ENCODE measurements around the gene TSPAN7. TPM values are rescaled to one million over a fixed set of nuclear protein-coding genes. Genes with fewer than 3 reads are reported as not detected.

The TSPAN7 gene
- total RNA-seq, 1 donor from 2014 or later = 9.2 TPM

DNA sequence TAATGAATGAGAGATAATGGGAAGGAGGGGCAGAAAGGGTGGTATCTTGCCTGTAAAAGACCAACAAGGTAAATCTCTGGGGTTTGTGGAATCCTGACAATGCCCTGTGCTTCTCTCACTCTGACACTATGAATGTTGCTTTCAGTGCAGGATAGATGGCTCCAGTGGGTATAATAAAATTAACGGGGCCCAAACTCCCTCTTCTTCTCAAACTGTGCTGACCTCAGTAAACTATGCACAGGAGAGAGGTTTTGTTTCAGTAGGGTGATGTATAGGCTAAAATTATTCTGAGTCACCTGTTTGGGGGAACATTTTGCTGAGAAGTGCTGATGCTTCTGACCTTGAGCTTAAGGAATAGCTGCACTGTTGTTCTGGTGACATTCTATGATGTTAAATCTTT lies 82.6 kb downstream of the TSPAN7 start:
- no peak for DNase-seq (ENCODE audit: low read depth in 2 of 2)

- no peak for DNase-seq (ENCODE audit: low read depth in 2 of 2)
These were observed 84.8 kb downstream of the TSPAN7 start for GRCh38 chrX:38646129-38646528.

DNA sequence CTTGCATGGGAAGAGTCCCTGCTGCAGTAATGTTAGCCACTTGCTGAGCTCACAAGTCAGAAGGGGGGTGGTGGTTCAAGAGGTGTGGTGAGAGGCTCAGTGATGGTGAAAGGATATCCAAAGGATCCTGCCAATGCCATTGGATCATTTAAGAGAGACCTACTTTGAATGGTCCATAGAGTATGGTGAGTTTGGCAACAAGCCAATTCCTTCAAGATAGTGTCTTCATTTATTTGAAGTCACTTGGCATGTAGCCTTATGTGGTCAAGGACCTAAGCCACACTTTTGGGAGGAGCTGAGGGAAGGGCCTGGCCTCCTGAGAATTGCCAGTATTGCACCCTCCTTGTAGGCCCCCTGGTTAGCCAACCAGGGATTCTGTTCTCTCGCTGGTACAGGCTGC lies 87.9 kb downstream of the TSPAN7 start:
- DNase-seq (ENCODE audit: low read depth in 2 of 2) = no peak

DNA sequence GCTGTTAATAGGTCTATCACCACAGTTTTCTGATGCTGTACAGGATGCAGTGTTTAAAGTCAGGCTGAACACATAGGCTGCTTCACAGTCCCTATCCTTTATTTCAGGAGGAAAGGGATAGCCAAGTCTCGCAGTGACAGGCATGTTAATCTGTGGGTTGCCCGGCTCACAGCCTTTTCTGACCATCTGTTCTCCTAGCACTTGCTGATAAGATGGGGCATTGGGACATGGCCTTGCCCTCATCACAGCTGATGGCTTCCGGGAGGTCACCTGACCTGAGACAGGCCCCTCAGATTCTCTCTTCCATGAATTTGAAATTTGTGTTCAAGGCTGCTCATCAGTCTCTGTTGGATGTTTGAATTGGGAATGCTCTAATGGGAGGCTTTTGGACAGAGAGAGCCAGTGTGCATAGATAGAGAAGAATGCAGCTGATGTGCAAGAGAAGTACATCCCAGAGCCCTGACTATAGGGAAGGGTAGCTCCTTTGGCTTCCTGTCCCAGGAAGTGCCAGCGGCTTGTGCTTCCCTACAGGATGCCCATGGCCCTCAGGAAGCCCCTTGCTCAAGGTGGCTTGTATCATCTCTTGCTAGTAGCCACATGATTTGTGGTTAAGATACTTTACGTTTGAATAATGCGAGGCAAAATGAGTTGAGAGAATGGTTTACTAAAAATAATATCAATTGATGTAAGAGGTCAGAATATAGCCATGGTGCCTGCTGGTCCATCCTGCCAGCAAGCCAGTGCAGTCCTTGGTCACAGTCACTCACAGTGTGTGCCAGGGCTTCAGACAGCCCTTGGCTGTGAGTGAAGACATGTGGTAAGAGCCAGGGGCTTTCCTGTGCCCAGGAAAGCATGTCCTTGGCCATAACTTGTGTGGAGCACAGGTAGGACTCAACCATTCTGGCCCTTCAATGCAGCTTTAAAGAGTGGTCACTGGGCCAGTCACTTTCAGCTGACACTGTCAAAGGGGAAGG lies 88.6 kb downstream of the TSPAN7 start:
- DNase-seq (ENCODE audit: low read depth in 2 of 2) = no peak

DNA sequence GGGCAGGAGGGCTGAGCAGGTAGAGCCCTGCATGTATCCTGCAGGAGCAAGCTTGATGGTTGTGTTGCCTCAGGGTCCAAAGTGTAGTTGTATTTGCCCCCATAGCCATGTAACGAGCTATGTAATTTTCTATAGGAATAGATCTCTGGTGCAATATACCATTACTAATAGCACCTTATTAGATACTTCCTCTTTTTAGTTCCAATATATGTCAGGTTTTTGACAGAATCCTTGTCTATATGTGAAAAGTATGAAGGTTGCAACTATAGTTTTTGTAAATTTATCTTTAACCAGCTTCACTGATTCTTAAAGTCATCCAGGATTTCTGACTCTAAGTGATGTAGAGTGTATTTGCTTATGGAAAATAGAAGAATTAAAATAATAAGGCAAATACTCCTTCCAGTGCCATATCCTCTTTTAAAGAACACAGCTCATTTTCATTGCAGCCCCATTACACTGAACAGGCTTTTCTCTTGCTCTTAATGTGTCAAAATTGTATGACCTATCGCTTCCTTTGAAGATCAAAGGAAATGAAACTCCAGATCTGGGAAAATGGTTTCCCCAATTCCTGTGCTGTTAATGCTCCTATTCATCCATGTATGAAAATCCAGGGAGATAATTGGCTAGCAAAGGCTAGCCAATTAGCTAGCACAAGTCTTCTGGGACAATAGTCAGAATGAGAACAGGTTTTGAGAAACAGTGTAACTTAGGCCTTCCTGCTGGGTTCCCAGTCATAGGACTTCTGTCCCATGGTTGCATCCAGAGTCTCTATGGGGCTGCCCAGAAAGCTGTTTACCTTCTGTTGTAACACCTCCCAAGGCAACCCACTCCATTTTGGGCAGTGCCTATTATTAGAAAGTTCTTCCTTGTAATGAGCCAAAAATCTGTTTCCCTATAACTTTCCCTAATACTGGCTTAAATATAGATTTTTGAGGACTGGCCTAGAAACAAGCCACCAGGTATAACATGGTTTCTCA lies 90.6 kb downstream of the TSPAN7 start:
- no peak for DNase-seq (ENCODE audit: low read depth in 2 of 2)

GRCh38 chrX:38652934-38653442 lies 91.6 kb downstream of the TSPAN7 start:
- no peak for DNase-seq (ENCODE audit: low read depth in 2 of 2)

- peak; percentile 36 to 47 for DNase-seq (ENCODE audit: low read depth in 2 of 2)
These were observed 93.0 kb downstream of the TSPAN7 start for GRCh38 chrX:38654302-38654701.

- no peak for DNase-seq (ENCODE audit: low read depth in 2 of 2)
These were observed 95.1 kb downstream of the TSPAN7 start for GRCh38 chrX:38656350-38656915.

DNA sequence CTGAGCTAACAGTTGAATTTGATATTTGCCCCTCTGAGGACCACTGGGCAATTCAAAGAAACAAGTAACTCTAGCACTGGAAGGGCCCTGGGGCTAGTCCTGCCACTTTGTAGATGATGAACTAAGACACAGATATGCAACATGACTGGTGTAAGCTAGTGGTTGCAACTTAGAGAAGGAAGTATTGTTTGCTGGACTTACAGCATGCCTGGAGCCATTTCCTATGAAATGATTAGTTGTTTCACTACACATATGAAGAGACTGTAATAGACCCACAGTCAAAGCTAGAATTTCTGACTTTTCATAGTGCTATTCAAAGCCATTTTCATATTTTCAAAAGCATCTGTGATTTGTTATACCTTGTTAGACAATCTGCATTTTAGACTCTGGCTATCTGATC lies 96.2 kb downstream of the TSPAN7 start:
- DNase-seq (ENCODE audit: low read depth in 2 of 2) = no peak

GRCh38 chrX:38660395-38661102 lies 99.2 kb downstream of the TSPAN7 start:
- no peak for DNase-seq (ENCODE audit: low read depth in 2 of 2)

DNA sequence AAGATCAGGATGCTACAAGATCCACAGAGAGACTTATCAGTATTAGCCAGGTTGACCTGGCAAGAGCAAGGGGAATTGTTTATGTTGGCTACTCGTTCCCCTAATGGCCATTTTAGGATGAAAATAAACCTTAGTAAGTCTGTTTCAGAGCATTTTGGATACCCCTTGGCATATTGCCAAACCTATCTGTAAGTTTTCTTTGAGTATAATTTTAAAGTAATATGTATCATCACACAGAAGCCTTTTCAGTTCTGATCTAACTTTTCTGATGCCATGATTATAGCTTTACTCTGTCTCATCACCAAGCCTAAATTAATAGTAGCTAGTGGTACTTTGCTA lies 99.7 kb downstream of the TSPAN7 start:
- no peak for DNase-seq (ENCODE audit: low read depth in 2 of 2)

GRCh38 chrX:38661561-38661960 lies 100.2 kb downstream of the TSPAN7 start:
- DNase-seq (ENCODE audit: low read depth in 2 of 2) = no peak

DNA sequence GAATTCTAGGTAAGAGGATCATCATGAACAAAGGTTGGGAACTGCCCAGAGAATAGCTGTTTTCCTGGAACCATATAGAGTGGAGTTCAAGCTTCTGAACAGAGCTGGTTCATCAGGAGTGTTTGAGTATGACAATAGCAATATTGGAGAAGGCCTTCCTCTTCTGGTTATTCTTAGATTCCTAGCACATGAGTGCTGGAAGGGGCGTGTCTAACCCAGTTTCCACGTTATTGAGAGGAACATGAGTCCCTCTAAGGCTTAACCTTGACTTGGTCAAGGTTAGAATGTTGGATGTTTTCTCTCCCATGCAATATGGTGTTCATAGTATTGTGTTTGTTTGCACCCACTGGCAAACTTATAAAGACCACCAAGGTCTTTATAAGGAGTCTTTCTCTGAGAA lies 101.3 kb downstream of the TSPAN7 start:
- DNase-seq (ENCODE audit: low read depth in 2 of 2) = no peak

GRCh38 chrX:38664285-38664684 lies 102.9 kb downstream of the TSPAN7 start:
- peak; percentile 22 to 36 for DNase-seq (ENCODE audit: low read depth in 2 of 2)

GRCh38 chrX:38666909-38667308 lies 105.6 kb downstream of the TSPAN7 start:
- no peak for DNase-seq (ENCODE audit: low read depth in 2 of 2)

- DNase-seq (ENCODE audit: low read depth in 2 of 2) = no peak
These were observed 107.4 kb downstream of the TSPAN7 start for GRCh38 chrX:38668771-38669170.

DNA sequence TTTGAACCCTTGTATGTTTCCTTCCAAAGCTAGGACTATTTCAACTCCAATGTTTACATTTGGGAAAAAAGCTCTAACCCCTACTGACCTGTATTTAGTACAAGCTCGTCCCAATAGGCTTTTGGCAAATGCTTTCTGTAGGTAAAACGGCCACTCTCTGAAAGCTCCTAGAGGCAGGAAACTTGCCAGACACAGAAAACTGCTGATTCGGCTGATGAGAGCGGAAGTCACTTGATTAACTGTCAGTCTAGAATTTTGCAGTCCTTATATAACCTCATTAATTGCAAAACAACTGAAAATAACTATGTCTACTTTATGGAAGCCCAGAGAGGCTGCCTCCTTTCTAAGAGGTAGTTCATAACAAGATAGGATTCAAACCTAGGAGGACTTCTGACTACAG lies 108.1 kb downstream of the TSPAN7 start:
- DNase-seq (ENCODE audit: low read depth in 2 of 2) = peak in 1 of 2 donors; percentile 18

- no peak for DNase-seq (ENCODE audit: low read depth in 2 of 2)
These were observed 111.3 kb downstream of the TSPAN7 start for GRCh38 chrX:38672646-38673045.

- DNase-seq (ENCODE audit: low read depth in 2 of 2) = no peak
These were observed 114.5 kb downstream of the TSPAN7 start for GRCh38 chrX:38675856-38676255.

DNA sequence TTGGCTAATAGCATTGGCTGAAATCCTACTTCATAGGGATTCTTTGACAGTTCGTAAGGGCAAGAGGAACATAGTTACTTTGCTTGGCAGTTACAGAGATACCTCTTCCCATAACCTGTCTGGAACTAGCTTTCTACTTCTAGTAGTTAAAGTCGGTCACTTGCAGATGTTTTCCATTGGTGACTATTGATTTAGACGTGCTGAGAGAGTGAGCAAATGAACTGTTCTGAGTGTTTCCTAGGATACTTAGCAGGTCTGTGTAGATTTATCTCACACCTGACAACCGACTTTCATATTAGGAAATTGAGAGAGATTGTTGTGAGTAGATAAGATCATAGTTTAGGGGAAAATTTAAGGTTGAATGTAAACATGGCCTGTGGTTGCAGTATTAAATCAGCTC lies 116.8 kb downstream of the TSPAN7 start:
- DNase-seq (ENCODE audit: low read depth in 2 of 2) = no peak

DNA sequence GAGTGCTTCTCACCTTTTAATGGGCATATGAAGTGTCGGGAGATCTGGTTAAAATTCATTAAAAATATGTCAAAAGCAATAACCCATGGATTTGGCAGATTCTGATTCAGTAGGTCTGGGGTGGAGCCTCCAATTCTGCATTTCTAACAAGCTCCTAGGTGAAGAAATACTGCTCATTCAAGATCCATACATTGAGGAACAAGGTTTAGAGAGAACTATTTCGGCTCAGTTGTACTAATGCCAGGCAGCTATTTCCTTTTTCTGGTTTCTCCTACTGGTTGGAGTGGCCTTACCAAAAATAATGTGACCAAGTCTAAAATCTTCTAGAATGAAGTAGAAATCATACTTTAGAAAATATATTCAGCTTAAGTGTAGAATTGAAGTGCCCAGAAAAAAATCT lies 117.5 kb downstream of the TSPAN7 start:
- DNase-seq (ENCODE audit: low read depth in 2 of 2) = no peak

Measured in dermis microvascular lymphatic vessel endothelial cell (primary cell).